GM08714 (cell line): ENCODE results near the gene AP1S1.
"Not testable (repeated sequence)": the region's sequence is repeated elsewhere in the genome, so short reads cannot be mapped to it uniquely, and the experiment has no call there.

Source experiments
- H3K4me3 ChIP-seq: fragments of 200-500 bp; sonication (Bioruptor generic); 2 replicates; pipeline ENCODE4 v1.5.1; 2014; ENCODE audit warnings: mild to moderate bottlenecking, low read length, inconsistent platforms
- ZNF274 ChIP-seq: IDR thresholded peaks from 2 replicates; pipeline ENCODE4 v1.6.1; 2012; ENCODE audit warnings: mild to moderate bottlenecking, low read depth, low read length

The AP1S1 gene

GRCh38 chr7:101153969-101154692, at the start of gene AP1S1:
Gene AP1S1 (plus strand): TSS chr7:101154476. CDS start chr7:101154515, 39 bp downstream.
- no peak for TF ChIP-seq ZNF274
- H3K4me3 ChIP-seq, result peak within 1 kb of the TSS; percentile 79

GRCh38 chr7:101104799-101105198, 49.5 kb upstream of the AP1S1 start:
- no peak overlapping the region for H3K4me3 ChIP-seq
- TF ChIP-seq ZNF274, result no peak

GRCh38 chr7:101105248-101105647, 49.0 kb upstream of the AP1S1 start:
- not testable (repeated sequence) for H3K4me3 ChIP-seq

- no peak overlapping the region for H3K4me3 ChIP-seq
- TF ChIP-seq ZNF274, result no peak
Observed at GRCh38 chr7:101106386-101106785, 47.9 kb upstream of the AP1S1 start.

- no peak for TF ChIP-seq ZNF274
- H3K4me3 ChIP-seq, result no peak overlapping the region
Observed at GRCh38 chr7:101108330-101108857, 45.9 kb upstream of the AP1S1 start.

- TF ChIP-seq ZNF274, result no peak
- H3K4me3 ChIP-seq, result no peak overlapping the region
Observed at GRCh38 chr7:101108961-101109360, 45.3 kb upstream of the AP1S1 start.

GRCh38 chr7:101109368-101109767, 44.9 kb upstream of the AP1S1 start:
- H3K4me3 ChIP-seq, result no peak overlapping the region
- no peak for TF ChIP-seq ZNF274

GRCh38 chr7:101111261-101111660, 43.0 kb upstream of the AP1S1 start:
- no peak for TF ChIP-seq ZNF274
- no peak overlapping the region for H3K4me3 ChIP-seq

GRCh38 chr7:101112233-101112632, 42.0 kb upstream of the AP1S1 start:
- H3K4me3 ChIP-seq, result no peak overlapping the region
- no peak for TF ChIP-seq ZNF274

- H3K4me3 ChIP-seq, result not testable (repeated sequence)
Observed at GRCh38 chr7:101113140-101113539, 41.1 kb upstream of the AP1S1 start.

GRCh38 chr7:101113836-101114235, 40.4 kb upstream of the AP1S1 start:
- no peak for TF ChIP-seq ZNF274
- no peak overlapping the region for H3K4me3 ChIP-seq

GRCh38 chr7:101114492-101114891, 39.8 kb upstream of the AP1S1 start:
- no peak overlapping the region for H3K4me3 ChIP-seq
- no peak for TF ChIP-seq ZNF274

GRCh38 chr7:101115215-101115614, 39.1 kb upstream of the AP1S1 start:
- TF ChIP-seq ZNF274, result no peak
- H3K4me3 ChIP-seq, result no peak overlapping the region

GRCh38 chr7:101116898-101117297, 37.4 kb upstream of the AP1S1 start:
- TF ChIP-seq ZNF274, result no peak

GRCh38 chr7:101118856-101119255, 35.4 kb upstream of the AP1S1 start:
- TF ChIP-seq ZNF274, result no peak
- H3K4me3 ChIP-seq, result no peak overlapping the region

More at GRCh38 chr7:101116898-101117297, 37.4 kb upstream of the AP1S1 start:
- no peak overlapping the region for H3K4me3 ChIP-seq

- no peak overlapping the region for H3K4me3 ChIP-seq
- no peak for TF ChIP-seq ZNF274
Observed at GRCh38 chr7:101119876-101120275, 34.4 kb upstream of the AP1S1 start.
